PC-3 (cell line): ENCODE measurements around the gene CACNA1D. TPM values are rescaled to one million over a fixed set of nuclear protein-coding genes. Genes with fewer than 3 reads are reported as not detected.
A peak's percentile ranks its signal among the peaks of the same experiment; 100 is the strongest.

Experiments
- ATAC-seq: fragments of 200-7000 bp; cut with Tn5 transposase; 2 replicates; pipeline ENCODE4 v1.9.1; 2020; ENCODE audit warnings: mild to moderate bottlenecking, moderate library complexity
- BruUV-seq: library from RNA; stranded (reverse); fragments of 400-500 nt; replicated peaks from 2 replicates; lab custom pipeline; 2021; lab: Mats Ljungman, UMichigan
- CTCF ChIA-PET: fragments of 300-600 bp; sonication (Branson Sonifier 250); formaldehyde crosslinking; loops from one replicate; lab custom pipeline; 2022; ENCODE audit warnings: antibody characterized with exemption; lab: Charles Lee
- POLR2A ChIA-PET: fragments of 300-600 bp; sonication (Branson Sonifier 250); formaldehyde crosslinking; loops from one replicate; lab custom pipeline; 2022; ENCODE audit warnings: antibody characterized with exemption; ENCODE audit not compliant: unreplicated experiment; lab: Charles Lee
- DNase-seq: peaks from one replicate; pipeline ENCODE4 v3.0.0-alpha.2; 2015
- H2AFZ ChIP-seq: fragments of 300-600 bp; sonication (generic); 2 replicates; pipeline ENCODE4 v1.6.0; 2016; ENCODE audit warnings: antibody characterized with exemption, low read length
- H3F3A ChIP-seq: fragments of 300-600 bp; sonication (generic); one replicate; pipeline ENCODE4 v1.6.0; 2017; ENCODE audit warnings: antibody characterized with exemption, low read length, control low read depth, mild to moderate bottlenecking; ENCODE audit not compliant: unreplicated experiment
- H3K27ac ChIP-seq: fragments of 300-600 bp; sonication (generic); 2 replicates; pipeline ENCODE4 v1.5.1; 2016; ENCODE audit warnings: mild to moderate bottlenecking, low read length
- H3K27me3 ChIP-seq: fragments of 300-600 bp; sonication (generic); 2 replicates; pipeline ENCODE4 v1.6.1; 2016; ENCODE audit warnings: low read length, mixed read lengths
- H3K36me3 ChIP-seq: fragments of 300-600 bp; sonication (generic); 2 replicates; pipeline ENCODE4 v1.6.1; 2016; ENCODE audit warnings: low read depth, mixed run types, low read length, mixed read lengths
- H3K4me1 ChIP-seq: fragments of 300-600 bp; sonication (generic); 2 replicates; pipeline ENCODE4 v1.5.1; 2016; ENCODE audit warnings: low read length; ENCODE audit not compliant: insufficient read depth
- H3K4me2 ChIP-seq: fragments of 300-600 bp; sonication (generic); 2 replicates; pipeline ENCODE4 v1.6.0; 2016; ENCODE audit warnings: low read length
- H3K4me3 ChIP-seq: fragments of 300-600 bp; sonication (generic); 2 replicates; pipeline ENCODE4 v1.5.1; 2016; ENCODE audit warnings: mild to moderate bottlenecking, low read length, mixed read lengths
- H3K79me2 ChIP-seq: fragments of 300-600 bp; sonication (generic); 2 replicates; pipeline ENCODE4 v1.6.1; 2017; ENCODE audit warnings: low read length, mixed read lengths
- H3K9ac ChIP-seq: fragments of 300-600 bp; sonication (generic); 2 replicates; pipeline ENCODE4 v1.6.0; 2016; ENCODE audit warnings: mild to moderate bottlenecking, low read length
- H3K9me2 ChIP-seq: fragments of 300-600 bp; sonication (generic); replicated peaks from 2 replicates; pipeline ENCODE4 v1.6.1; 2016; ENCODE audit warnings: mixed run types, low read length, mixed read lengths
- H3K9me3 ChIP-seq: fragments of 300-600 bp; sonication (generic); 2 replicates; pipeline ENCODE4 v1.6.1; 2016; ENCODE audit warnings: low read length, mixed read lengths
- H4K20me1 ChIP-seq: fragments of 300-600 bp; sonication (generic); 2 replicates; pipeline ENCODE4 v1.6.1; 2016; ENCODE audit warnings: low read length, mixed read lengths
- EZH2 ChIP-seq: fragments of 300-600 bp; sonication (generic); IDR thresholded peaks from one replicate; pipeline ENCODE4 v1.6.1; 2017; ENCODE audit warnings: antibody characterized with exemption, mild to moderate bottlenecking, low read length; ENCODE audit not compliant: unreplicated experiment
- EZH2phosphoT487 ChIP-seq: fragments of 300-600 bp; sonication (generic); IDR thresholded peaks from 2 replicates; pipeline ENCODE4 v1.6.1; 2018; ENCODE audit warnings: mild to moderate bottlenecking, antibody characterized with exemption, low read length, borderline replicate concordance
- intact Hi-C: fragments of 100-400 bp; cut with micrococcal nuclease; formaldehyde crosslinking; loops from 2 replicates; pipeline ENCODE4 v1.9.0; 2023
- total RNA-seq: library from RNA; depleted of rRNA; stranded (reverse); fragments of >200 nt; gene quantifications from 2 replicates; pipeline ENCODE4 v1.2.3, GENCODE V29; 2014
- TF ChIP-seq, protein P1 (sequence below): fragments of 300-600 bp; sonication (generic); conservative IDR thresholded peaks from 2 replicates; pipeline ENCODE4 v1.5.1; 2017; ENCODE audit warnings: antibody characterized with exemption, low read depth, mild to moderate bottlenecking, low read length

Gene CACNA1D
- total RNA-seq, 1 experiment from 2014 or later, result not detected

DNA sequence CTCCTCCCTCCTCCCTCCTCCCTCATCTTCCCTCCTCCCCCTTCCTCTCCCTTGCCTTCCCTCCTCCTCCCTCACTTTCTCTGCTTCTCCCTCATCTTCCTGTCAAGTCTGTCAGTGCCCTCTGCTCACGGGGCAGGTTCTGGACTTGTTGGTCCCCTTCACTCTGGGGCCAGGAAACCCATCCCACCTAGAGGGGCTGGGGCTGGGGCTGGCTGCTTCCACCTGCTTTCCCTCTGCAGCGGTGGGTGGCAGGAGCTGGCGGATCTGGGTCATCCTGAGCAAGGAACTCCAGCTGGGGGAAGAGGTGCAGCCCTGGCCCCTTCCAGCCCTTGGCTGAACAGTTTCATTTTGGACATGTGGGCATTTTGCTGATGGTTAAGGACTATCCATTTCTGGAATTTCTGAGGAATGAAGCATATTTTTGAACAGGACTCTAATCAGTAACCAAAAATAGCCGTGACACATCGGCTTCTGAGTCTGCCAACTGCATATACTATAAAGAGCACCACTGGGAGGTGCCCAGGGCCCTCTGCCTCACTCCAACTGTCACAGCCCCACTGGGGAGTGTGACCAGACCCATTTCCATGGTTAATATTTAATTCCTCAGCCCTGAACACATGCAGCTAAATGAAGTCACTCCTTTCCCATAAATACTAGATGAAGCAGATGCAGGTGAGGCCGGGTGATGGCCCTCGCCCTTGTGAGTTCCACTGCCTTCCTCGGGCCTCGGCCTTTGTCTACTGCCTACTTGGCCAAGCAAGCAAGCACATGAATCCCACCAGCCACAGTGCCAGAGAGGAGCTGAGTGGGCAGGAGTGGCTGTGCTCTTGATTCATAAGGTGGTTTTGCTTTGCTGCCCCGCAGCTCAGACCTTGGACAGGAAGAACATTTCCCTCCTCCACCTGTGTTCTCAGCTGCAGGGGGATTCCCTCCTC is 312.0 kb downstream of the CACNA1D start:
- no TSS peak for BruUV-seq
- peaks cover 83% of the 10 kb centered on the region for H3K27me3 ChIP-seq
- no peak overlapping the region for H3K4me2 ChIP-seq
- H3K9me2 ChIP-seq, result no peaks in the 10 kb centered on the region
- CTCF ChIA-PET, result no interaction called here
- no peak overlapping the region for H3K4me3 ChIP-seq
- TF ChIP-seq EZH2 (no peak), EZH2phosphoT487 (no peak)
- TF ChIP-seq, protein P1, sequence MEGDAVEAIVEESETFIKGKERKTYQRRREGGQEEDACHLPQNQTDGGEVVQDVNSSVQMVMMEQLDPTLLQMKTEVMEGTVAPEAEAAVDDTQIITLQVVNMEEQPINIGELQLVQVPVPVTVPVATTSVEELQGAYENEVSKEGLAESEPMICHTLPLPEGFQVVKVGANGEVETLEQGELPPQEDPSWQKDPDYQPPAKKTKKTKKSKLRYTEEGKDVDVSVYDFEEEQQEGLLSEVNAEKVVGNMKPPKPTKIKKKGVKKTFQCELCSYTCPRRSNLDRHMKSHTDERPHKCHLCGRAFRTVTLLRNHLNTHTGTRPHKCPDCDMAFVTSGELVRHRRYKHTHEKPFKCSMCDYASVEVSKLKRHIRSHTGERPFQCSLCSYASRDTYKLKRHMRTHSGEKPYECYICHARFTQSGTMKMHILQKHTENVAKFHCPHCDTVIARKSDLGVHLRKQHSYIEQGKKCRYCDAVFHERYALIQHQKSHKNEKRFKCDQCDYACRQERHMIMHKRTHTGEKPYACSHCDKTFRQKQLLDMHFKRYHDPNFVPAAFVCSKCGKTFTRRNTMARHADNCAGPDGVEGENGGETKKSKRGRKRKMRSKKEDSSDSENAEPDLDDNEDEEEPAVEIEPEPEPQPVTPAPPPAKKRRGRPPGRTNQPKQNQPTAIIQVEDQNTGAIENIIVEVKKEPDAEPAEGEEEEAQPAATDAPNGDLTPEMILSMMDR, result no peak
- H3K4me1 ChIP-seq, result no peaks in the 10 kb centered on the region
- no peaks in the 10 kb centered on the region for H3K9me3 ChIP-seq
- no peak overlapping the region for H2AFZ ChIP-seq
- peak; percentile 18 for DNase-seq
- ATAC-seq, result peak; percentile 33
- POLR2A ChIA-PET, result no interaction called here
- no peaks in the 10 kb centered on the region for H4K20me1 ChIP-seq
- H3F3A ChIP-seq, result no peaks in the 10 kb centered on the region
- H3K27ac ChIP-seq, result no peak overlapping the region
- no peaks in the 10 kb centered on the region for H3K79me2 ChIP-seq
- no peaks in the 10 kb centered on the region for H3K36me3 ChIP-seq
- intact Hi-C loops, result no loop called here
- H3K9ac ChIP-seq, result no peak overlapping the region

DNA sequence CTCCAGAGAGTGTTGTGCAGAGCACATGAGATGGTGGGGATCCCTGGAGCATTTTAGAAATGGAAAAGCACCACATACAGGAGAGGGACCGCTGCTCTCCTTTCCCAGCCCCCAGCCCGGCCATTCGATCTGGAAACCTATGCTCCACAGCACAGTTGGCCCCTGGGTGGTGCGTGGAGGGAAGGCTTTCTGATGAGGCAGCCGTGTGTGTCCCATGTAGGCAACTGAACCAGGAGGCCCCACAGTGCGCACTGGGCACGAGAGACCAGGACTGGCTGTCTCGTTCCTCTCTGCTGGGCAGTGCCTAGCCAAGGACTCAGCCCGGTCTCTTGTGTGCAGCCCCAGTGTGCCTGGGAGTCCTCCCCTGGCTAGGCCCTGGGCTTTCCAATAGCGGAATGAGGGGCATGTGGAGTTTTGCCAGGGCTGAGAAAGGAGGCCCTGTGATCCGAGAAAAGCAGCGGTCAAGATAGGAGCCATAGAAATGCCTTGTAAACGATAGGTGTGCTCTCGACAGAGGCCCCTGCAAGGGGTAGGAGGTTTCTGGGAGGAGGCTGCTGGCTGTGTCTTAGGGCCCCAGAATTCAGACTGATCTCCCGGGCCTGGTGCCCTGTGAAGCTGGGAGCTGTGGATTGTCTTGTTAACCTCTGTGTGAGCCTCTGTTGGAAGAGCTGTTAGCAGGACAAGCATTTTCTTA is 312.9 kb downstream of the CACNA1D start:
- H3K9me3 ChIP-seq, result no peaks in the 10 kb centered on the region
- H3K27ac ChIP-seq, result no peak overlapping the region
- TF ChIP-seq, protein P1, result no peak
- no peak for TF ChIP-seq EZH2
- TF ChIP-seq EZH2phosphoT487, result no peak
- CTCF ChIA-PET, result no interaction called here
- no peak overlapping the region for H2AFZ ChIP-seq
- POLR2A ChIA-PET, result no interaction called here
- H3K4me1 ChIP-seq, result no peaks in the 10 kb centered on the region
- no TSS peak for BruUV-seq
- peaks cover 75% of the 10 kb centered on the region for H3K27me3 ChIP-seq
- DNase-seq (no peak), ATAC-seq (no peak)
- no peak overlapping the region for H3K4me2 ChIP-seq
- no peaks in the 10 kb centered on the region for H3K79me2 ChIP-seq
- no peaks in the 10 kb centered on the region for H3F3A ChIP-seq
- no peaks in the 10 kb centered on the region for H3K36me3 ChIP-seq
- no peaks in the 10 kb centered on the region for H3K9me2 ChIP-seq
- no peaks in the 10 kb centered on the region for H4K20me1 ChIP-seq
- intact Hi-C loops, result no loop called here
- H3K4me3 ChIP-seq, result no peak overlapping the region
- H3K9ac ChIP-seq, result no peak overlapping the region
